ENCODE data around the gene G6PD. TPM values are rescaled to one million over a fixed set of nuclear protein-coding genes. Genes with fewer than 3 reads are reported as not detected.

Gene G6PD
- total RNA-seq, 1 experiment from 2014 or later = 68.7 TPM

DNA sequence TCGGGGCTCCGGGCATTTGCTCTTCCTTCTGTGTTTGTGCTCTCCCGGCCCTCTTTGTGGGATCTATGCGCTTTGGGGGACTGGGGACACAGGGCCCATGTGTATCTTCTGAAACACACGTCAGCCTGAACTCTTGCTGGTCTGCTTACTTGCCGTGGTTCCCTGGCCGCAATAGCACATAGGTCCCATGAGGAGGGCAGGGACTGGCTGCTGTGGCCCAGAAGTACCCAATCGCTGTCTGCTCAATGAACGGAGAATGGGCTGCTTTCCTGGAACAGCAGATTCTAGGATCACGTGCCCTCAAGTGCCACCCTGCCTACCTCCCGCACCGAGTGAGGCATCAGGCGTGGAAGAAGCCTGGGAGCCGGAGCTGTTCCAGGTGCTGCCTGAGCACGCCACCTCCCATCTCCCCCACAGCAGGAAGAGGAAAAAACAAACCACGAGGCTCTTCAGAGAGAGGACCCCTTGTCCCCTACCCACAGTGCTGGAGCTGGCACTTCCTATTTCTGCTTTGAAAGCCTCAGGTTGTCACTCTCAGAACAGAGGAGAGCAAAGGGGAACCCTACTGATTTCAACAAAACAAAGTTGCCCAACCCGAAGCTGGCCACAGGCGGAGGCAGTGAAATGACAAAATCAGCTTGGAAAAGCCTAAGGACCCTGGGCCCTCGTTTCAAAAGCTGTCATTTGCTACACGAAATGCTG lies 3.8 kb downstream of the G6PD start:
- no peak overlapping the region for H3K14ac ChIP-seq (ENCODE audit: insufficient read depth, low read length)
- no peak overlapping the region for H3K18ac ChIP-seq (ENCODE audit: insufficient read length, low read depth, low read length)
- no peak overlapping the region for H3K9ac ChIP-seq (ENCODE audit: extremely low read depth, insufficient read length, low read length)
- peaks cover 50 to 68% of the 10 kb centered on the region in 2 experiments for H3K9me3 Mint-ChIP-seq
- no peak overlapping the region for H2BK12ac ChIP-seq (ENCODE audit: insufficient read length, low read depth, low read length)
- no peaks in the 10 kb centered on the region for H3K79me1 ChIP-seq (ENCODE audit: insufficient read depth, low read depth, low read length, poor library complexity, severe bottlenecking)
- no peak overlapping the region; a peak in 1 of 7 replicates for H3K27ac Mint-ChIP-seq
- H2BK20ac ChIP-seq (ENCODE audit: low read depth, low read length, poor library complexity, severe bottlenecking) = no peak overlapping the region
- no peak overlapping the region for H3K27ac ChIP-seq (ENCODE audit: insufficient read length, low read depth, low read length)
- no peak for DNase-seq
- H3K4me1 Mint-ChIP-seq = peaks cover 2 to 8% of the 10 kb centered on the region in 2 experiments; a peak in 3 of 4 replicates
- H2BK15ac ChIP-seq (ENCODE audit: low read depth, low read length) = no peak overlapping the region
- H3K9me3 ChIP-seq (ENCODE audit: control insufficient read depth, low read depth, low read length) = peaks cover 39% of the 10 kb centered on the region
- H3K56ac ChIP-seq (ENCODE audit: insufficient read length, low read depth, low read length) = no peak overlapping the region
- H4K5ac ChIP-seq (ENCODE audit: insufficient read length, low read depth, low read length) = no peak overlapping the region
- no peak overlapping the region for H3T11ph ChIP-seq (ENCODE audit: low read length)
- H2AK5ac ChIP-seq (ENCODE audit: insufficient read length, low read length) = no peak overlapping the region
- no peak overlapping the region for H4K8ac ChIP-seq (replicated peaks; ENCODE audit: insufficient read length, low read depth, low read length)
- no peak overlapping the region for H2BK5ac ChIP-seq (ENCODE audit: insufficient read length, low read length)
- no peak overlapping the region for H4K91ac ChIP-seq (ENCODE audit: insufficient read length, low read depth, low read length)
- H3K36me3 Mint-ChIP-seq (ENCODE audit: insufficient read depth in 1 of 3, low read depth in 3 of 3) = peaks cover 28 to 54% (median 46%) of the 10 kb centered on the region in 3 experiments
- H2BK120ac ChIP-seq (ENCODE audit: low read depth, low read length, poor library complexity, severe bottlenecking) = no peak overlapping the region
- no peak overlapping the region for H3K4me2 ChIP-seq (ENCODE audit: insufficient read depth, insufficient read length, low read length)
- peaks cover 3% of the 10 kb centered on the region for H3K23me2 ChIP-seq (ENCODE audit: insufficient read length, low read depth, low read length, poor library complexity, severe bottlenecking)
- H4K20me1 ChIP-seq (ENCODE audit: control insufficient read depth, insufficient read depth, insufficient read length) = no peaks in the 10 kb centered on the region
- H3K27me3 ChIP-seq (ENCODE audit: insufficient read depth, low read length) = no peaks in the 10 kb centered on the region
- TF ChIP-seq, protein P1, sequence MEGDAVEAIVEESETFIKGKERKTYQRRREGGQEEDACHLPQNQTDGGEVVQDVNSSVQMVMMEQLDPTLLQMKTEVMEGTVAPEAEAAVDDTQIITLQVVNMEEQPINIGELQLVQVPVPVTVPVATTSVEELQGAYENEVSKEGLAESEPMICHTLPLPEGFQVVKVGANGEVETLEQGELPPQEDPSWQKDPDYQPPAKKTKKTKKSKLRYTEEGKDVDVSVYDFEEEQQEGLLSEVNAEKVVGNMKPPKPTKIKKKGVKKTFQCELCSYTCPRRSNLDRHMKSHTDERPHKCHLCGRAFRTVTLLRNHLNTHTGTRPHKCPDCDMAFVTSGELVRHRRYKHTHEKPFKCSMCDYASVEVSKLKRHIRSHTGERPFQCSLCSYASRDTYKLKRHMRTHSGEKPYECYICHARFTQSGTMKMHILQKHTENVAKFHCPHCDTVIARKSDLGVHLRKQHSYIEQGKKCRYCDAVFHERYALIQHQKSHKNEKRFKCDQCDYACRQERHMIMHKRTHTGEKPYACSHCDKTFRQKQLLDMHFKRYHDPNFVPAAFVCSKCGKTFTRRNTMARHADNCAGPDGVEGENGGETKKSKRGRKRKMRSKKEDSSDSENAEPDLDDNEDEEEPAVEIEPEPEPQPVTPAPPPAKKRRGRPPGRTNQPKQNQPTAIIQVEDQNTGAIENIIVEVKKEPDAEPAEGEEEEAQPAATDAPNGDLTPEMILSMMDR (conservative IDR thresholded peaks at IDR 0.05) = no peak
- H3K27me3 Mint-ChIP-seq (ENCODE audit: low read depth) = peaks cover 2% of the 10 kb centered on the region
- no peaks in the 10 kb centered on the region for H3K79me2 ChIP-seq (ENCODE audit: insufficient read depth, low read length)
- H2AFZ ChIP-seq (ENCODE audit: low read length) = no peak overlapping the region
- H3K23ac ChIP-seq (ENCODE audit: insufficient read length, low read depth, low read length) = no peak overlapping the region
- H3K4me1 ChIP-seq (ENCODE audit: insufficient read depth, low read length) = no peaks in the 10 kb centered on the region
- no peak overlapping the region for H3K4ac ChIP-seq (ENCODE audit: low read depth, low read length)
- no peak overlapping the region for H3K4me3 Mint-ChIP-seq
- WGBS (ENCODE audit: extremely low coverage, insufficient read length, low lambda C conversion rate) = no CpG with 5 or more reads among the region's 20 CpGs

Data from H9 (cell line).